PC-3 (cell line): ENCODE data around the gene DNAH9. TPM values are rescaled to one million over a fixed set of nuclear protein-coding genes. Genes with fewer than 3 reads are reported as not detected.

ENCODE experiments used
- ATAC-seq: fragments of 200-7000 bp; cut with Tn5 transposase; 2 replicates; pipeline ENCODE4 v1.9.1; 2020; ENCODE audit warnings: mild to moderate bottlenecking, moderate library complexity
- BruUV-seq: library from RNA; stranded (reverse); fragments of 400-500 nt; replicated peaks from 2 replicates; lab custom pipeline; 2021; lab: Mats Ljungman, UMichigan
- CTCF ChIA-PET: fragments of 300-600 bp; sonication (Branson Sonifier 250); formaldehyde crosslinking; loops from one replicate; lab custom pipeline; 2022; ENCODE audit warnings: antibody characterized with exemption; lab: Charles Lee
- POLR2A ChIA-PET: fragments of 300-600 bp; sonication (Branson Sonifier 250); formaldehyde crosslinking; loops from one replicate; lab custom pipeline; 2022; ENCODE audit warnings: antibody characterized with exemption; ENCODE audit not compliant: unreplicated experiment; lab: Charles Lee
- DNase-seq: peaks from one replicate; pipeline ENCODE4 v3.0.0-alpha.2; 2015
- H2AFZ ChIP-seq: fragments of 300-600 bp; sonication (generic); 2 replicates; pipeline ENCODE4 v1.6.0; 2016; ENCODE audit warnings: antibody characterized with exemption, low read length
- H3F3A ChIP-seq: fragments of 300-600 bp; sonication (generic); one replicate; pipeline ENCODE4 v1.6.0; 2017; ENCODE audit warnings: antibody characterized with exemption, low read length, control low read depth, mild to moderate bottlenecking; ENCODE audit not compliant: unreplicated experiment
- H3K27ac ChIP-seq: fragments of 300-600 bp; sonication (generic); 2 replicates; pipeline ENCODE4 v1.5.1; 2016; ENCODE audit warnings: mild to moderate bottlenecking, low read length
- H3K27me3 ChIP-seq: fragments of 300-600 bp; sonication (generic); 2 replicates; pipeline ENCODE4 v1.6.1; 2016; ENCODE audit warnings: low read length, mixed read lengths
- H3K36me3 ChIP-seq: fragments of 300-600 bp; sonication (generic); 2 replicates; pipeline ENCODE4 v1.6.1; 2016; ENCODE audit warnings: low read depth, mixed run types, low read length, mixed read lengths
- H3K4me1 ChIP-seq: fragments of 300-600 bp; sonication (generic); 2 replicates; pipeline ENCODE4 v1.5.1; 2016; ENCODE audit warnings: low read length; ENCODE audit not compliant: insufficient read depth
- H3K4me2 ChIP-seq: fragments of 300-600 bp; sonication (generic); 2 replicates; pipeline ENCODE4 v1.6.0; 2016; ENCODE audit warnings: low read length
- H3K4me3 ChIP-seq: fragments of 300-600 bp; sonication (generic); 2 replicates; pipeline ENCODE4 v1.5.1; 2016; ENCODE audit warnings: mild to moderate bottlenecking, low read length, mixed read lengths
- H3K79me2 ChIP-seq: fragments of 300-600 bp; sonication (generic); 2 replicates; pipeline ENCODE4 v1.6.1; 2017; ENCODE audit warnings: low read length, mixed read lengths
- H3K9ac ChIP-seq: fragments of 300-600 bp; sonication (generic); 2 replicates; pipeline ENCODE4 v1.6.0; 2016; ENCODE audit warnings: mild to moderate bottlenecking, low read length
- H3K9me2 ChIP-seq: fragments of 300-600 bp; sonication (generic); replicated peaks from 2 replicates; pipeline ENCODE4 v1.6.1; 2016; ENCODE audit warnings: mixed run types, low read length, mixed read lengths
- H3K9me3 ChIP-seq: fragments of 300-600 bp; sonication (generic); 2 replicates; pipeline ENCODE4 v1.6.1; 2016; ENCODE audit warnings: low read length, mixed read lengths
- H4K20me1 ChIP-seq: fragments of 300-600 bp; sonication (generic); 2 replicates; pipeline ENCODE4 v1.6.1; 2016; ENCODE audit warnings: low read length, mixed read lengths
- CTCF ChIP-seq: fragments of 300-600 bp; sonication (generic); conservative IDR thresholded peaks from 2 replicates; pipeline ENCODE4 v1.5.1; 2017; ENCODE audit warnings: antibody characterized with exemption, low read depth, mild to moderate bottlenecking, low read length
- EZH2 ChIP-seq: fragments of 300-600 bp; sonication (generic); IDR thresholded peaks from one replicate; pipeline ENCODE4 v1.6.1; 2017; ENCODE audit warnings: antibody characterized with exemption, mild to moderate bottlenecking, low read length; ENCODE audit not compliant: unreplicated experiment
- EZH2phosphoT487 ChIP-seq: fragments of 300-600 bp; sonication (generic); IDR thresholded peaks from 2 replicates; pipeline ENCODE4 v1.6.1; 2018; ENCODE audit warnings: mild to moderate bottlenecking, antibody characterized with exemption, low read length, borderline replicate concordance
- intact Hi-C: fragments of 100-400 bp; cut with micrococcal nuclease; formaldehyde crosslinking; loops from 2 replicates; pipeline ENCODE4 v1.9.0; 2023
- total RNA-seq: library from RNA; depleted of rRNA; stranded (reverse); fragments of >200 nt; gene quantifications from 2 replicates; pipeline ENCODE4 v1.2.3, GENCODE V29; 2014

DNAH9 gene
- total RNA-seq, 1 experiment from 2014 or later, result 0.11 TPM

GRCh38 chr17:11814655-11815262 lies 216.5 kb downstream of the DNAH9 start:
- DNase-seq, result no peak
- Histone ChIP-seq H3K27me3 (peaks cover 6% of the 10 kb centered on the region), H3F3A (no peaks in the 10 kb centered on the region), H3K79me2 (no peaks in the 10 kb centered on the region), H4K20me1 (no peaks in the 10 kb centered on the region), H3K27ac (no peak overlapping the region), H2AFZ (no peak overlapping the region), H3K4me3 (no peak overlapping the region), H3K9me3 (no peaks in the 10 kb centered on the region), H3K36me3 (no peaks in the 10 kb centered on the region), H3K4me1 (no peaks in the 10 kb centered on the region), H3K4me2 (no peak overlapping the region), H3K9me2 (no peaks in the 10 kb centered on the region), H3K9ac (no peak overlapping the region)
- TF ChIP-seq EZH2phosphoT487 (no peak), EZH2 (no peak), CTCF (no peak)
- BruUV-seq, result no TSS peak
- no peak for ATAC-seq
- ChIA-PET CTCF (no interaction called here), POLR2A (no interaction called here)
- intact Hi-C loops, result no loop called here

GRCh38 chr17:11816409-11816808 lies 218.1 kb downstream of the DNAH9 start:
- no peaks in the 10 kb centered on the region for H3K4me1 ChIP-seq
- ATAC-seq (no peak), DNase-seq (no peak)
- BruUV-seq, result no TSS peak
- no peak overlapping the region for H3K9ac ChIP-seq
- H3K36me3 ChIP-seq, result no peaks in the 10 kb centered on the region
- H3K9me2 ChIP-seq, result no peaks in the 10 kb centered on the region
- H3K27ac ChIP-seq, result no peak overlapping the region
- no peak overlapping the region for H3K4me2 ChIP-seq
- CTCF ChIA-PET, result no interaction called here
- H2AFZ ChIP-seq, result no peak overlapping the region
- H3K27me3 ChIP-seq, result peaks cover 6% of the 10 kb centered on the region
- H3K4me3 ChIP-seq, result no peak overlapping the region
- H4K20me1 ChIP-seq, result no peaks in the 10 kb centered on the region
- intact Hi-C loops, result no loop called here
- no peak for TF ChIP-seq CTCF
- no peak for TF ChIP-seq EZH2
- no peak for TF ChIP-seq EZH2phosphoT487
- H3K9me3 ChIP-seq, result no peaks in the 10 kb centered on the region
- POLR2A ChIA-PET, result no interaction called here
- H3F3A ChIP-seq, result no peaks in the 10 kb centered on the region
- H3K79me2 ChIP-seq, result no peaks in the 10 kb centered on the region

GRCh38 chr17:11823862-11824261 lies 225.6 kb downstream of the DNAH9 start:
- Histone ChIP-seq H3K4me2 (no peak overlapping the region), H2AFZ (no peak overlapping the region), H3K36me3 (no peaks in the 10 kb centered on the region), H3K27ac (no peak overlapping the region), H3K4me1 (no peaks in the 10 kb centered on the region), H4K20me1 (no peaks in the 10 kb centered on the region), H3K27me3 (no peaks in the 10 kb centered on the region), H3K79me2 (no peaks in the 10 kb centered on the region), H3K9ac (no peak overlapping the region), H3F3A (no peaks in the 10 kb centered on the region), H3K9me3 (no peaks in the 10 kb centered on the region), H3K4me3 (no peak overlapping the region), H3K9me2 (no peaks in the 10 kb centered on the region)
- intact Hi-C loops, result no loop called here
- DNase-seq (no peak), ATAC-seq (no peak)
- no TSS peak for BruUV-seq
- POLR2A ChIA-PET, result no interaction called here
- no peak for TF ChIP-seq CTCF
- TF ChIP-seq EZH2, result no peak
- TF ChIP-seq EZH2phosphoT487, result no peak
- CTCF ChIA-PET, result no interaction called here
